Measurements from ENCODE around the gene PAGE2. TPM values are rescaled to one million over a fixed set of nuclear protein-coding genes. Genes with fewer than 3 reads are reported as not detected.
A peak's percentile ranks its signal among the peaks of the same experiment; 100 is the strongest.
"Not testable (repeated sequence)": the region's sequence is repeated elsewhere in the genome, so short reads cannot be mapped to it uniquely, and the experiment has no call there.

PAGE2 gene
- total RNA-seq, 6 experiments from 2014 or later, result 0.82 TPM; not detected in 5

DNA sequence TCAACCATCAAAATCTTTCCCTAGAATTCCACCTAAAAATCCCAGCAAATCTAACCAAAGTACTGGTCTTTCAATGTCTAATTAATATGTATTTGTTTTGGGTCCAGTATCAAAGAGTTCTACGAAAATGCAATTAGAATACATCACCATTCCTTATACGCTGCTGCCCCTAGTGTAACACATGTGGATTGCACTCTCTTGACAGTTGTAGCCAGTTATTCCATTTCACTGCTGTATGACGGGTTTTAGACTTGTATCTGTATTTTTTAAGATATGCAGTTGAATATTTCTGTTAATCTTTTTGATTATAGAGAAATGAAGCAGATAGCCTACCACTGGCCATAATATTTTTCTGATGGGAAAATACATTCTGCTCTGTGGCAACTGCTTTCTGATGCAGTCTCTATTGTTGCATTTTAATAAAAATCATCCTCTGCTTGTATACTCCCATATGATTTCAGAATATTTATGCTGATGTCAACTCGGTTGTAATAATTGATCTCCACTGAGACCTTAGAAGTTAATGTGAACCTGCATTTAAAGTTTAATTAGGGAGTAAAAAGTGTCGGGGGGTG, 31.1 kb upstream of the PAGE2 start:
- Mint-ChIP-seq H3K27ac (no peak overlapping the region), H3K9me3 (no peaks in the 10 kb centered on the region), H3K4me3 (peak overlapping the region; percentile 51; the same call in 1 of the 2 replicates), H3K4me1 (ENCODE audit: low read depth) (peaks cover 11% of the 10 kb centered on the region), H3K36me3 (ENCODE audit: low read depth) (no peaks in the 10 kb centered on the region), H3K27me3 (ENCODE audit: insufficient read depth) (peaks cover 2% of the 10 kb centered on the region; the same call in 1 of the 2 replicates)
- TF ChIP-seq CTCF (IDR thresholded peaks at IDR 0.05), result peak; percentile 79
- peak; percentile 3 for DNase-seq

GRCh38 chrX:55067180-55067579, 21.6 kb upstream of the PAGE2 start:
- not testable (repeated sequence) for H3K27me3 Mint-ChIP-seq (ENCODE audit: insufficient read depth); H3K4me1 Mint-ChIP-seq (ENCODE audit: low read depth); H3K4me3 Mint-ChIP-seq; H3K27ac Mint-ChIP-seq; DNase-seq; H3K36me3 Mint-ChIP-seq (ENCODE audit: low read depth); H3K9me3 Mint-ChIP-seq

DNA sequence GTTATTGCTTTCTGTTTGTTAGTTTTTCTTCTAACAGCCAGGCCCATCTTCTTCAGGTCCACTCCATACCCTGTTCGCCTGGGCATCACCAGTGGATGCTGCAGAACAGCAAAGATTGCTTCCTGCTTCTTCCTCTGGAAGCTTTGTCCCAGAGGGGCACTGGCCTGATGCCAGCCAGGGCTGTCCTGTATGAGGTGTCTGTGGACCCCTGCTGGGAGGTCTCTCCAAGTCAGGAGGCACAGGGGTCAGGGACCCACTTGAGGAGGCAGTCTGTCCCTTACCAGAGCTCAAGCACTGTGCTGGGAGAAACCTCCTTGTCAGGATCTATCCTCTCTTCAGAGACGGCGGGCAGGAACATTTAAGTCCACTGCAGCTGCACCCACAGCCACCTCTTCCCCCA, 16.5 kb upstream of the PAGE2 start:
- no peak for TF ChIP-seq CTCF (IDR thresholded peaks at IDR 0.05)
- peaks cover 5% of the 10 kb centered on the region for H3K27me3 Mint-ChIP-seq (ENCODE audit: insufficient read depth)
- H3K4me1 Mint-ChIP-seq (ENCODE audit: low read depth), result no peaks in the 10 kb centered on the region
- no peaks in the 10 kb centered on the region for H3K36me3 Mint-ChIP-seq (ENCODE audit: low read depth)
- no peak overlapping the region for H3K27ac Mint-ChIP-seq
- no peak overlapping the region for H3K4me3 Mint-ChIP-seq
- DNase-seq, result no peak
- no peaks in the 10 kb centered on the region for H3K9me3 Mint-ChIP-seq

GRCh38 chrX:55074851-55075467, 13.9 kb upstream of the PAGE2 start, which contains the start of gene PAGE2B:
Gene PAGE2B, plus strand, starts transcription at chrX:55075030. Its CDS starts 1,012 bp downstream, at chrX:55076042.
- Mint-ChIP-seq H3K4me3 (no peak within 1 kb of the TSS), H3K4me1 (ENCODE audit: low read depth) (no peaks in the 10 kb centered on the region), H3K36me3 (ENCODE audit: low read depth) (no peaks in the 10 kb centered on the region), H3K27me3 (ENCODE audit: insufficient read depth) (peaks cover 1% of the 10 kb centered on the region), H3K27ac (no peak within 1 kb of the TSS), H3K9me3 (no peaks in the 10 kb centered on the region)
- no peak for DNase-seq
- TF ChIP-seq CTCF (IDR thresholded peaks at IDR 0.05), result no peak

DNA sequence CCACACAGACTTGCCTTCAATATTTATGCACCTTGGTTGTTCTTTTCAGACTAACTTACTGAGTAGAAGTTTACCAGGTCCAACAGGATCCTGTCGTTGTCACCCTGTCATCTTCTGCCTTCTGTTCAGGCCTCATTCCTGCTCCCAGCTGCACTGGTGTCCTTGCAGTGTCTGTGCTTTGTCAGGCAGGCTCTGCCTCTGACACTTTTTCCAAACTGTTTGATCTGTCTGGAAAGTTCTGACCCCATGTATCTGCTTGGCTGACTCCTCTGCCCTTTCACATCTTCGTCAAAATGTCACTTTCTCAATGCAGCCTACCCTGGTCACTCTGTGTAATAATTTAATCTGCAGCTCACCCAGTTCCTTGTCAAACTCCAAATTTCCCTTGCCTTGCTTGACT, 9.9 kb downstream of the PAGE2 start:
- no peak for DNase-seq
- no peaks in the 10 kb centered on the region for H3K9me3 Mint-ChIP-seq
- peaks cover 6% of the 10 kb centered on the region for H3K27me3 Mint-ChIP-seq (ENCODE audit: insufficient read depth)
- no peaks in the 10 kb centered on the region for H3K36me3 Mint-ChIP-seq (ENCODE audit: low read depth)
- H3K4me3 Mint-ChIP-seq, result no peak overlapping the region
- TF ChIP-seq CTCF (IDR thresholded peaks at IDR 0.05), result no peak
- no peaks in the 10 kb centered on the region for H3K4me1 Mint-ChIP-seq (ENCODE audit: low read depth)
- no peak overlapping the region for H3K27ac Mint-ChIP-seq

- H3K9me3 Mint-ChIP-seq, result no peaks in the 10 kb centered on the region
- no peak overlapping the region for H3K27ac Mint-ChIP-seq
- DNase-seq, result no peak
- TF ChIP-seq CTCF (IDR thresholded peaks at IDR 0.05), result no peak
- no peaks in the 10 kb centered on the region for H3K4me1 Mint-ChIP-seq (ENCODE audit: low read depth)
- H3K27me3 Mint-ChIP-seq (ENCODE audit: insufficient read depth), result peaks cover 6% of the 10 kb centered on the region
- H3K36me3 Mint-ChIP-seq (ENCODE audit: low read depth), result no peaks in the 10 kb centered on the region
- H3K4me3 Mint-ChIP-seq, result no peak overlapping the region
Measured at GRCh38 chrX:55099162-55099561, 10.3 kb downstream of the PAGE2 start.

Data from HFFc6 (cell line).